HG03097 (cell line): ENCODE data around the gene TSEN15.
"Not testable (repeated sequence)": the region's sequence is repeated elsewhere in the genome, so short reads cannot be mapped to it uniquely, and the experiment has no call there.

ENCODE experiments used
- ATAC-seq: cut with Tn5 transposase; IDR thresholded peaks from one replicate; pipeline ENCODE4 v1.9.1; 2021; ENCODE audit not compliant: unreplicated experiment, low FRiP score

TSEN15 gene

DNA sequence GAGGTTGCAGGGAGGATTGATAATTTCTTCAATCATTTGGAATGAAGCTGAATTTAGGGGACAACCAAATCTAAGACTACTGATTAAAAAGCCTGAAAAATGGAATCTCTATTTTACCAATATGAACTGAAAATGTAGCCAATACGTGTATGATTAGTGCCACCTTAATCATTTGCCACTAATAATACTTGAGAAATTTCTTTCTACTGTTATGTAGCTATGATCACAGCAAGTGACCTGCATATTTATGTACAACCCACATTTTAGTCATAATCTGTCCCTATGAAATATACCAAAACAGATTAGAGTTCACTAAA is 20.5 kb upstream of the TSEN15 start:
- no peak for ATAC-seq

DNA sequence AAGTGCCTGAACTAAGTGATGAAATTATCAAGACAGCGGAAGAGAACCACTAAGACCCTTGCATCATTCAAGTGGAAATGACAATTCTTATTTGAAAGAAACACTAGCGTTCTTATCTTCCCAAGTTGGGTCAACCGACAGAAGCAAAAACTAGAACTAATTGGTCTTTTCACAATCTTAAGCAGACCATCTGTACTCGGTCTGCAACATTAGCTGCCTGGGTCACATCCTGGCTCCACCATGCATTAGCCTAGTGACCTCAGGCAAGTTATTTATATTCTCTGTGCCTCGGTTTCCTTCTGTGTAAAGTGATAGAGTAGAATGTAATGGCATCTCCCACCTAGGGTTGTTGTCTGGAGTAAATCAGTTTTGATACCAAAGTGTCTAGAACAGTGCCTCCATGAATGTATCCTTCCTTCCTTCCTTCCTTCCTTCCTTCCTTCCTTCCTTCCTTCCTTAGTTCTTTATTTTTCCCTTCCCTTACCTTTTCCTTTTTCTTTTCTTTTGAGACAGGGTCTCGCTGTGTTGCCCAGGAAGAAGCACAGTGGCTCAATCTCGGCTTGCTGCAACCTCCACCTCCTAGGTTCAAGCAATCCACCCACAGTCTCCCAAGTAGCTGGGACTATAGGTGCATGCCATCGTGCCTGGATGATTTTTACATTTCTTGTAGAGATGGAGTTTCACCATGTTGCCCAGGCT is 20.0 kb upstream of the TSEN15 start:
- ATAC-seq = no peak

DNA sequence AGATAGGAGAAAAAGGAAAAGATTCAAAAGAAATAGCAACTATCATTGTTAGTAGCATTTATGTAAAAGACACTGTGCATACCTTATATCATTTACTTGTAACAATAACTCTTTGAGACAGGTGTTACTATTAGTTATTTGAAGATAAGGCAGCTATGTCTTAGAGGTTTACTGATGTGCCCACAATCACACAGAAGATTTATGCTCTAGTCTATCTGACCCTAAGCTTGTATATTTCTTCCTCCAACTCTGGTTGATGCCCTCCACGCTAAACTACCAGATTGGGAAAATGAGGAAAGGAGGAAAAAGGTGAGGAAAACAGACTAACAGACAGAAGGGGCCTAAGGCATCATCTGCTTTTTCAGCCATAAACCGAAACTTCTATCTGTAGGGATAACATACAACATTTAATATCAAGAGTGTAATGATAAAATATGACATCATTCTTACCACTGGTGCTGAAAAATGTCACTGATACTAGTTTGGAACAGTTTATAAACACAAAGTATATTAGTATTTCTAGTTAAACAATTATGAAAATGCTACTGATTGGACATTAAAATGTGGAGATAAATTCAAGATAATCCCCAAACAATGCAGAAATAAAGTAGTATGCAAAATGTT is 19.1 kb upstream of the TSEN15 start:
- ATAC-seq = no peak

DNA sequence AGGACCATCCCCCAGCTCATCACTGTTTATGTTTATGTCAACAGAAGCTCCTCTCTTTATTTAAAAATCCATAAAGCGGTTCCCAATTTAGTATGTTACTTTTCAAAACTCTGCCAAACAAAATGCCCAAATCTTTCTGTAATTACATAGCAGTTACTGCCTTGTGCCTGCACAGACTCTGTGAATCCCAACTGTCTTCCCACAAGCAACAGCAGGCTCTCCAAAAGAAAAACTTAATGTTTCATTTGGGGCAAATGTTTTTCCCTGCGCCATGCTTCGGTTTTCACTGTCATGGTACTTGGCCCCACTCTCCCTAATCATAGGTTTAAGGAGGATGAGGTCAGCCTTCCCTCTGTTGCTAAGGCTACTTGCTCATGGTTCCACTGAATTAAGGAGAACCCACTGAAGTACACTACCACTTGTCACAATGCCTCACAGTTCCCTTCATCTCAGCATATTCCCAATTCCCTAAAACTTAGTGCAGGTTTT is 18.6 kb upstream of the TSEN15 start:
- no peak for ATAC-seq

DNA sequence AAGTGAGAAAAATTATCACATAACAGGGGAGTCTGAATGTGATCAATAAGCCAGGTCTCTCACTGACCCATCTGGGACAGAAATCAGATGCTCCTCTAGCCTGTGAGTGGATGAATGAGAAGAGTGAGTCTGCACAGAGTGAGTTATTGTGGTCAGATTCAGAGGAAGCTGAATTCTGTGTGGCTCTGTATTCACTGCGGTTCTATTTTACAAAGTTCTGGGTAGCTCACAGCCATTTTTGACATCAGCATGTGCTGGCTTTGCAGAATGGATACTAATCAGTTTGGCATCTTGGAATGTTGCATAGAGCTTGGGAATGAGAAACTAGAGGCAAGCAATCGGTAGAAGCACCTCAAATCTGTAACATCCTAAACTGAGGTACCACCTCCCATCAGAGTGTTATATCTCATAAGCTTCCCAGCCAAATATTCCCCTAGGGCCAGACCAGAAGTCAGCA is 17.8 kb upstream of the TSEN15 start:
- no peak for ATAC-seq

DNA sequence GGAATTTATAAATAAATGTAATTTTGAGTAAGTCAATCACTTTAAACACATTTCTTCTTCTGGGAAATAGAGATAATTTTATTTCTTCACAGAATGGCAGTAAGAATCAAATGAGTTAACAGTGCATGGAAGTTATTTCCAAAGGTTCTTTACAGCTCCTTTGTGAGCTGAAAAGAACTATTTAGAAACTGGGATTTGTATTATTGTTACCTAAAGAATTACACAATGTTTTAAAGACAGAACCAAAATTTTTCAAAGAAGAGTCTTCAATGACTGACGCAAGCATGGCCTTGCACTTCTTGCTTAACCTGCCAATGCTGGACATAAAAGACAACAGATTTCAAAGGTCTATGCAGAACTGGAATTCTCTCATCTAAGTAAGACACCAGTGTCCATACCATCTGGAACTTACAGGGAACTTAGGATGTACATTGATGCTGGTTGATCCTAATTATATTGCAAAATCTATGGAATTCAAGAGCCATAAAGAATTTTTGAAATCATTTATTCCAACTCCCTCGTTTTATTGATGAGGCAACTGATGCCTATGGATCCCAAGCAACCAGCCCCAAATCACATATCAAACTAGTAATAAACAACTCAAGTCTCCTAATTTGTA is 16.7 kb upstream of the TSEN15 start:
- ATAC-seq = no peak

DNA sequence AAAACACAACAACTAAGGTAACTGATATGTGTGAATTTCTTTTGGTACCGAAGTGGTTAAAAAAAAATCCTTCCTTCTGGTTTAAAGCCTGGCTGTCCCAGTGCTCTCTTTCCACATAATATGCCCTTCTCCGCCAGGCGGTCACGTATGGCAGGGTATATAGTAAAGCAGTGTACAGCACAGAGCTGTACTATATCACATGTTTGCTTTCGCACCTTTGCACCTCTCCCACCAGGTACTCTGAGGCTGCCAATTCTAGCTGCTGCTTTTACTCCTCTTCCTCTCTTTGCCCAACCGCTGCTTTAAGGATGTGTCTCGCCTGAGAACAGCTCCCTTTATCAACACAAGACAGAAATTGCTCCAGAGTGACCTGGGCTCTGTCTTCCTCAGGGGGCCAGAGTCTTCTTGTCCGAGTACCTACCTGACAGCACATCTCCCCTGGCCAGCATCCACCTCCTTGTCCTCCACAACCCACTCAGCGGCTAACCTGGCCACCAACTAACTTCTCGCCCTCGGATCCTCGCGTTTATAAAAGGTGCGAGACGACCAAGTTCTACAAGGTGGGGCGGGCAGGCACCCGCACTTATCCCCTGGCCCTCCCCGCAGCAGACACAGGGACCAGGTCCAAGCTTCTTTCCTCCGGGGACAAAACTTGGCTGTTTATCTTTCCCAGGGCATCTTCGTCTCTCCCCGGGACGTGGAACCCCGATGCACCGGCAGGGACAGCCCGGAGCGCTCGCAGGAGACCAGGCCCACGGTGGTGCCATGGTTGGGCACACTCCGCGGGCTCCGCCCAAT is 15.6 kb upstream of the TSEN15 start:
- ATAC-seq = no peak

DNA sequence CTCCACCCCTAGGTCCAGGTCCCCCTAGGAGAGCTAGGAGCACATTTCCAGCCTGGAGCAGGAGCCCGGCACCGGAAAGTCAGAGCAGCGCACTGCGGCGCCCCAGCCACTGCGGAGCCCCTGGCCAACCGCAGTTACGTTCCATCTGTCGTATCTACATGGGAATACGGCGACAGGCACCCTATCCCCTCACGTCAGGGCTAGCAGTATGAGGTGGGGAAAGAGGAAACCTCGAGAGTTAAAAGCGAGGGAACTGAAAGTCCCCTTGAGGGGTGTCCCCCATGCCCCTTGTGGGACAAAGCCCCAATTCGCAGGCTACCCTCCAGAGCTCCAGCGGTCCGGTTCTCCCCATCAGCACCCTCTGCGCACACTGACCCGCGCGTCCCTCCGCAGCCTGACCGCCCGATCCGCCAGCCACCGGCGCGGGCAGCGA is 15.0 kb upstream of the TSEN15 start:
- ATAC-seq = no peak

DNA sequence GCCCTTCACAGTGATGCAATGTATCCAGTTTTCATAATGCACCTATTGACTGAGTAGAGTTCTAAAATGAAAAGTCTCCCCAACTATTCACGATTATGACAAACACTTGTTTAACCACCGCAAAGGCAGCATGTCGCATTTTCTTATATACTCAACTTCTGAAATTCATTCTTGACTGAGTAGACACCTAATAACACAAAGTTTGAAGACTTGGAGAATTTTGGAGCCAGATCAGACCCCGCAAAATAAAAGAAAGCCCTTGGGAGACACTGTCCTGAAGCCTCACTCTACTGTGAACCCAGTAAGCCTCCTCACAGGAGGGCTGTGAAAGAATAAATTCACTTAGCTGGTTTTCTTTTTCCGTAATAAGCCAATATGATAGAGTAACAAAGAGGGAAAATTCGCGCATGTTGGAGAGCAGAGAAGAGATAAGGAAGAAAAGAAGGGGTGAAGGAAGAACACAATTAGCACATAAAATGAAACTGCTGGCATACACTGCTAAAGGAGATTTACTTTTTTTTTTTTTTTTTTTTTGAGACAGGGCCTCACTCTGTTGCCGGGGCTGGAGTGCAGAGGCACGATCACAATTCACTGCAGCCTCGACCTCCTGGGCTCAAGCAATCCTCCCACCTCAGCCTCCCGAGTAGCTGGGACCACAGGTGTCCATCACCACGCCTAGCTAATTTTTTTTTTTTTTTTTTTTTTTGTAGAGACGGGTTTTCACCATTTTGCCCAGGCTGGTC is 13.5 kb upstream of the TSEN15 start:
- ATAC-seq = no peak

DNA sequence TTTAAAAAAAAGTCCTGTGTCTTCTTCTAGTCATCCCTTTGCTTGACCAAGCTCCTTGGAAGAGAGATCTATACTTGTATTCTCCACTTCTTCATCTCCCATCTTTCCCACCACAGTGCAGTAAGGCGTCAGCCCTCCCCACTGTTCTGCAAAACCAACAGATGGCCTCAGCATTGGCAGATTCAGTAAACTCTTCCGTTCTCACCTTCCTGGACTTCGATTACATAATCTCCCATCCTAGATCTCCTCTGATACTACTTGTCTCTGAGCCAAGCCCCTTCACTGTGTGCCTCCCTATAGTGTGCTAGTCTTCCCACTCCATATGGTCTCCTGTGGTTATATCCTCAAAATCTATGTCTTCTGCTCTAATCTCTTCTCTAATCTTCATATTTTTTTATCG is 12.4 kb upstream of the TSEN15 start:
- no peak for ATAC-seq

DNA sequence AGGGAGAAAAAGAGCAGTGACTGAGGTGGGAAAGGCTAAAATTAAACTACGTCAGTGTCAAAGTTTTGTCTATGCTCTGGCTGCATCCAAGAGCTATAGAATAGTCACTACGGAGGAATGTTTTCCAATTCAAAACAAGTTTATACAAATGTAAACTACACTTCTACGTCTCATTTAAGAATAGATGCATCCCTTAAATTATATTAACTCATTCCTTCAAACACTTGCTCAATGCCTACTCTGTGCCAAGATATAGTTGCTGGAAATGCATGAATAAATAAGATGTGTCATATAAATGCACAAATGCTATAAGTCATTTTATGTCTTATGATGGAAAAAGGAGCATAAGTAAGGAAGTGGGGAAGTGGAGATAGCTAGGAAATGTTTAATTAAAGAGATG is 9.8 kb upstream of the TSEN15 start:
- no peak for ATAC-seq

DNA sequence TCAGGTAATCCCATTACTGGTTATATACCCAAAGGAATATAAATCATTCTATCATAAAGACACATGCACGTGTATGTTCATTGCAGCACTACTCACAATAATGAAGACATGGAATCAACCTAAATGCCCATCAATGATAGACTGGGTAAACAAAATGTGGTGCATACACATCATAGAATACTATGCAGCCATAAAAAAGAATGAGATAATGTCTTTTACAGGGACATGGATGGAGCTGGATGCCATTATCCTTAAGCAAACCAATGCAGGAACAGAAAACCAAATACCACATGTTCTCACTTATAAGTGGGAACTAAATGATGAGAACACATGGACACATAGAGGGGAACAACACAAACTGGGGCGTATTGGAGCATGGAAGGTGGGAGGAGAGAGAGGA is 8.2 kb upstream of the TSEN15 start:
- not testable (repeated sequence) for ATAC-seq

DNA sequence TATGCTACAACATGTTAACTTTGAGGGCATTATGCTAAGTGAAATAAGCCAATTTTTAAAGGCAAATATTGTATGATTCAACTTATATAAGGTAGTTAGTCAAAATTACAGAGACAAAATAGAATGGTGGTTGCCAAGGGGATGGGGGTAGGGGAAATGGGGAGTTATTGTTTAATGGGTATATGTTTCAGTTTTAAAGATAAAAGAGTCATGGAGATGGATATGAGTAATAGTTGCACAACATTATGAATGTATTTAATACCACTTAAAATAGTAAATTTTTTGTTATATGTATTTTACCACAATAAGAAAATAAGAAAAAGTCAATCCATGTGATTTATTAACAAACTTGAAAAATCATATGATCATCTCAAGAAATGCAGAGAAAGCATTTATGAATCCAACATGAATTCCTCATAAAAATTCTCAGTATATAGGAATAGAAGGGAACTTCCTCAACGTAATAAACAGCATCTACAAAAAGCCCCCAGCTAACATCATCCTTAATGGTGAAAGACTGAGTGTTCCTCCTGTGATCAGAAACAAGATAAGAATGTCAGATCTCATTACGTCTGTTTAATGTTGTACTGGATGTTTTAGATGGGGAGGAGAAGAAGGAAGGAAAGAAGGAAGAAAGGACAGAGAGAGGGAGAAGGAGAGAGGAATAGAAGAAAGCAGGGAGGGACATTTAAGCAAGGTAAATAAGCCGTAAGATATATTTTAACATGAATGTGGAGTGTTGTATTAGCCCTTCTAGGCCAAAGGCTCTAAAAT is 6.7 kb upstream of the TSEN15 start:
- no peak for ATAC-seq

DNA sequence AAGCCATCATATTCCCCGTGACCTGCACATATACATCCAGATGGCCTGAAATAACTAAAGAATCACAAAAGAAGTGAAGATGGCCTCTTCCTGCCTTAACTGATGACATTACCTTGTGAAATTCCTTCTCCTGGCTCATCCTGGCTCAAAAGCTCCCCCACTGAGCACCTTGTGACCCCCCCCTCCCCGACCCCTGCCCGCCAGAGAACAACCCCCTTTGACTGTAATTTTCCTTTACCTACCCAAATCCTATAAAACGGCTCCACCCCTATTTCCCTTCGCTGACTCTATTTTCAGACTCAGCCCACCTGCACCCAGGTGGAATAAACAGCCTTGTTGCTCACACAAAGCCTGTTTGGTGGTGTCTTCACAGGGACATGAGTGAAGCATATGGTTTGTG is 4.0 kb upstream of the TSEN15 start:
- ATAC-seq = not testable (repeated sequence)

DNA sequence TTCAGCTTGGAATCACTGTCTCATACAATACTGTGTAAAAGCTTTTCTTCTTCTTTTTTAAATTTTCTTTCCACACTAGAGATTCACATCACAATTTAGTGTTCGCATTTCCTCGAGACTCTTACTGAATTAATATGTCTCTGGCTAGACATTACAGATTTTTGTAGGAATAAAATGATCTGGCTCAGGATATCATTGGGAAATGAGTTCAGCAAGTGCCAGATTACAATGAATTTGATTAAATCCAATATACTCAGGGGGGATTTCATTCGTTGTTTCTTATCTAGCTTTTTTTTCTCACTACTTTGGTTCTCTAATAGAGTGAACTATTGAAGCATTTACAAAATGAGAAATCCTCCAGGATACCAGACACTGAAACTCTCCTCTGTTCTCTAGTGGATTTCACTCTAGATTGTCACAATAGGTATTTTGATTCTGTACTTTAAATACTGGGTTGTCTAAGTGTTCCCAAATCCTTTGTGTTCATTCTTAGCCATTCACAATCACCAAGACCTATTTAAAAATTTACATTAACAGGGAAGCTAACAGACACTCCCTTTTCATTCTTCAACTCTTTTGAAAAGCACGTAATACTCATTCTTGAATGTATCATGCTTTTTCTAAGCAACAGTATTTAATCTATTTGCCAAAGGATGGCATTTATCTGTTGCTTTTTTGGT is 2.8 kb upstream of the TSEN15 start:
- no peak for ATAC-seq

DNA sequence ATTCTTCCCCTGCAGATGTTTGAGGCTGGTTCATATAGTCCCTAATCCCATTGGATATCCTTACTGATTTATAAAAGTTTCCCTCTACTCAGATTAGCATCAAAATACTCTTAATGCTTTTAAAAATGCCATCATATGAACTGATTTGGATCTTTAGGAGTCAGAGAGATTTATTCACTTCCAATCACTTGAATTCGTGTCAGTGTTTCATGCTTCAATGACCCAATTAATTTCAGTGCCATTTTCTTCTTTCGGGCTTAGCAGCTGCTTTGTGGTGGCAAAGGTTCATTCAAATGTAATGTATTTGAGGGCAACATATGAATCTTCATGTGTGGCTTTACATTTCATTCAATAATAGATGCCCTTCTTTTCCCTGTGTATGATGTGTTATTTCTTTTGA is 2.2 kb upstream of the TSEN15 start:
- ATAC-seq = no peak

DNA sequence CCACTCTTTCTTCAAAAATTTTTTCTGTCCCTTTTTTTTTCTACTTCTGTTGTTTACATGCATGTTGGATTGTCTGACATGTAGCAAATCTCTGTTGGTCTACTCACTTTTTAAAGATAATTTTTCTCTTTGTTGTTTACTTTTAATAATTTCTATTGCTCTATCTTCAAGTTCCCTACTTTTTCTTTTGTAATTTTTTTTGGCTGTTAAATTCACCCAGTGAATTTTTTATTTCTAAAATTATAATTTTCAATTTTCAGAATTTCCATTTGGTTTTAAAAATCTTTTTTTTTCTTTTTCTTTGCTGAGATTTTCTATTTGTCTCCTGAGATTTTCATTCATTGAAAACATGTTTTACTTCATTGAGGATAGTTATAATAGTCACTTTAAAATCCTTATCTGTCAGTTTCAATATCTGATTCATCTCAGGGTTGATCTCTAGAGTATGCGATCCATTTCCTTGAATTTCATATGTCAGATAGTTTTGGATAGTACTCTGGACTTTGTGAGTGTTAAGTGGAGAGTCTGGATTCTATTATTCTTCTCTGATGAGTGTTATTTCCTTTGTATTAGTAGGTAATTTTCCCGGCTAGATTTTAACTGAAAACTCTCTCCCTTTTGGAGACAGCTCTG is 1.6 kb upstream of the TSEN15 start:
- ATAC-seq = no peak

DNA sequence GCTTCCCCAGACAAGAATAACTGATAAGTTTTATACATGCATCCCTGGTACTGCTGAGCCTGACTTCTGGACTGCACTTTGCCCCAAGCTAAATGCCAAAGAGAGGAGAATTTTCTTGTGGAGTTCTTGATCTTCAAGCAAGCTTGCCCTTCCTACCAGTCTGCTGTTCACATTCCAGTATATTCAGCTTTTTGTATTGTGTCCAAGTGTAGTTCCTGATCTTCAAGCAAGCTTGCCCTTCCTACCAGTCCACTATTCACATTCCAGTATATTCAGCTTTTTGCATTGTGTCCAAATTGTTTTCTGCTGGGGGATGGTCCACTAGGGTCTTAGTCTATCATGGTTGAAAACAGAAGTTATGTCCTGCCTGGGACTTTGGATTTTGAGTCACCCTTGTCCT is 894 bp upstream of the TSEN15 start:
- no peak for ATAC-seq

DNA sequence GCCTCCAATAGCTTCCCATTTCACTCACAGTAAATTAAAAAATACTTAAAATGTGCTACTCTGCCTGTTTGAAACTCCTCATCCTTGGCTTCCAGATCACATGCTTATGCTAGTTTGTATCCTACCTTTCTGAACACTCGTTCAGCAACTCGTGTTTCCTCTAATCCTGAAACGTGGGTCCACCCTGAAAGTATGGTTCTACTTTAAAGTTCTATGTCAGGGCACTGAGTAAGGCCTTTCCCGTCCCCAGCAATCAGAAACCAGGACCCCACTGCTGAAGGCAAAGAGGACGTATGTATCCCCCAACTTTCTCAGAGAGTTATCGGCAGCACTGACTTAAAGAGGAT is 419 bp upstream of the TSEN15 start:
- no peak for ATAC-seq
